HG03432 (cell line): ENCODE data around the gene SFI1.
A peak's percentile ranks its signal among the peaks of the same experiment; 100 is the strongest.
"Not testable (repeated sequence)": the region's sequence is repeated elsewhere in the genome, so short reads cannot be mapped to it uniquely, and the experiment has no call there.

Experiments
- ATAC-seq: cut with Tn5 transposase; IDR thresholded peaks from one replicate; pipeline ENCODE4 v1.9.1; 2021; ENCODE audit warnings: mild to moderate bottlenecking, moderate library complexity; ENCODE audit not compliant: unreplicated experiment

Gene SFI1

GRCh38 chr22:31496007-31496734, at the start of gene SFI1:
Gene SFI1, plus strand, starts transcription at chr22:31496536. Its CDS starts 11,749 bp downstream, at chr22:31508285.
- peak; percentile 80 for ATAC-seq

- ATAC-seq, result no peak
These were observed 49.6 kb upstream of the SFI1 start for GRCh38 chr22:31446767-31447166.

GRCh38 chr22:31447337-31447736, 49.0 kb upstream of the SFI1 start:
- ATAC-seq, result no peak

- ATAC-seq, result no peak
These were observed 48.0 kb upstream of the SFI1 start for GRCh38 chr22:31448382-31448781.

GRCh38 chr22:31449506-31449905, 46.8 kb upstream of the SFI1 start:
- no peak for ATAC-seq

GRCh38 chr22:31451709-31452571, 44.4 kb upstream of the SFI1 start:
- no peak for ATAC-seq

GRCh38 chr22:31461699-31462098, 34.6 kb upstream of the SFI1 start:
- ATAC-seq, result no peak

- no peak for ATAC-seq
These were observed 31.0 kb upstream of the SFI1 start for GRCh38 chr22:31465307-31465706.

GRCh38 chr22:31474743-31475142, 21.6 kb upstream of the SFI1 start:
- ATAC-seq, result no peak

GRCh38 chr22:31475800-31476199, 20.5 kb upstream of the SFI1 start:
- no peak for ATAC-seq

- peak; percentile 60 for ATAC-seq
These were observed 19.0 kb upstream of the SFI1 start for GRCh38 chr22:31477329-31477728.

GRCh38 chr22:31481129-31481528, 15.2 kb upstream of the SFI1 start:
- ATAC-seq, result no peak

GRCh38 chr22:31482470-31482869, 13.9 kb upstream of the SFI1 start:
- ATAC-seq, result not testable (repeated sequence)

- ATAC-seq, result not testable (repeated sequence)
These were observed 10.0 kb upstream of the SFI1 start for GRCh38 chr22:31486369-31486768.

- no peak for ATAC-seq
These were observed 9.4 kb upstream of the SFI1 start for GRCh38 chr22:31486951-31487350.

GRCh38 chr22:31488346-31488883, 7.9 kb upstream of the SFI1 start:
- no peak for ATAC-seq

GRCh38 chr22:31488988-31489617, 7.2 kb upstream of the SFI1 start:
- peak; percentile 29 for ATAC-seq

GRCh38 chr22:31489632-31490495, 6.5 kb upstream of the SFI1 start, which contains the start of gene EIF4ENIF1:
Gene EIF4ENIF1, minus strand, starts transcription at chr22:31489842. Its CDS starts 1,124 bp downstream, at chr22:31488718.
- ATAC-seq, result peak; percentile 52

- ATAC-seq, result peak; percentile 55
These were observed 5.8 kb upstream of the SFI1 start for GRCh38 chr22:31490496-31490925.
